Upper lobe of left lung (tissue), 4 donors: ENCODE measurements around the gene ZNF107.

Experiments
- CTCF ChIP-seq, 6 experiments: fragments of 450-650 bp in 4 of 6; fragments of 200-600 bp in 2 of 6; sonication (generic) in 2 of 6; IDR thresholded peaks; one replicate each; pipeline ENCODE4 v1.5.1; 2016 to 2019; ENCODE audit warnings: antibody characterized with exemption in 6 of 6
- EP300 ChIP-seq, 4 donors: sonication (generic); formaldehyde crosslinking; IDR thresholded peaks; one replicate each; pipeline ENCODE4 v1.5.1; 2017; ENCODE audit warnings: antibody characterized with exemption in 4 of 4, control low read depth in 2 of 4
- POLR2A ChIP-seq, 4 donors: fragments of 450-650 bp; IDR thresholded peaks; one replicate each; pipeline ENCODE4 v1.5.1; 2016 to 2017; ENCODE audit warnings: antibody characterized with exemption in 4 of 4, mild to moderate bottlenecking in 2 of 4
- POLR2AphosphoS5 ChIP-seq, 2 donors: sonication (generic); formaldehyde crosslinking; IDR thresholded peaks; one replicate each; pipeline ENCODE4 v1.5.1; 2017; ENCODE audit warnings: antibody characterized with exemption in 2 of 2

GRCh38 chr7:64651203-64651602 is 14.7 kb upstream of the ZNF107 start:
- TF ChIP-seq POLR2AphosphoS5 (IDR thresholded peaks at IDR 0.05) (no peak), CTCF (IDR thresholded peaks at IDR 0.05) (no peak), EP300 (IDR thresholded peaks at IDR 0.05) (no peak), POLR2A (IDR thresholded peaks at IDR 0.05) (no peak)
